Peyer's patch (tissue), 4 donors: ENCODE data around the gene TM2D1.

Experiments used
- CTCF ChIP-seq, 6 experiments: fragments of 450-650 bp in 4 of 6; fragments of 200-600 bp in 2 of 6; sonication (generic) in 1 of 6; IDR thresholded peaks; one replicate each; pipeline ENCODE4 v1.5.1; 2017 to 2019; ENCODE audit warnings: antibody characterized with exemption in 6 of 6, mild to moderate bottlenecking in 3 of 6, moderate library complexity in 1 of 6
- POLR2A ChIP-seq, 2 donors: fragments of 450-650 bp; IDR thresholded peaks; one replicate each; pipeline ENCODE4 v1.5.1; 2017; ENCODE audit warnings: antibody characterized with exemption in 2 of 2, mild to moderate bottlenecking in 2 of 2, moderate library complexity in 2 of 2

DNA sequence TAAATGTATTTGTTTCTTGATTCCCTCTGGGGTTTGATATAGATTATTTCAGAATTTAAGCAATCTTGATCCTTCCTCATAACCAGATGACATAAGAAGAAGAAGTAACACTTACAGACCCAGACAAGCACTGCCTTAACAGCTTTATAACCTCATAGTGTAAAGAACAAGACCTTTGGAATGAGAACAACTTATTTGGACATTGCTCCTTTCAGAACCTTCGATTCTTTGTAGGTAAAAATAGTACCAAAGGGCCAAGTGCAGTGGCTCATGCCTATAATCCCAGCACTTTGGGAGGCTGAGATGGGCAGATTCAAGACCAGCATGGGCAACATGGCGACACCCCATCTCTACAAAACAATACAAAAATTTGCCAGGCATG, 15.0 kb downstream of the TM2D1 start:
- TF ChIP-seq CTCF (IDR thresholded peaks at IDR 0.05): no peak
- TF ChIP-seq POLR2A (IDR thresholded peaks at IDR 0.05): no peak
